Measurements from ENCODE around the gene TTBK2.

Gene TTBK2

GRCh38 chr15:42716125-42716524, 204.5 kb downstream of the TTBK2 start:
- TF ChIP-seq CTCF (IDR thresholded peaks at IDR 0.05) = no peak

GRCh38 chr15:42712584-42712983, 208.0 kb downstream of the TTBK2 start:
- no peak for TF ChIP-seq CTCF (IDR thresholded peaks at IDR 0.05)

GRCh38 chr15:42711746-42712145, 208.8 kb downstream of the TTBK2 start:
- no peak for TF ChIP-seq CTCF (IDR thresholded peaks at IDR 0.05)

GRCh38 chr15:42710662-42711061, 209.9 kb downstream of the TTBK2 start:
- no peak for TF ChIP-seq CTCF (IDR thresholded peaks at IDR 0.05)

- TF ChIP-seq CTCF (IDR thresholded peaks at IDR 0.05) = no peak
Measured at GRCh38 chr15:42707873-42708544, 212.6 kb downstream of the TTBK2 start.

- TF ChIP-seq CTCF (IDR thresholded peaks at IDR 0.05) = no peak
Measured at GRCh38 chr15:42707068-42707467, 213.5 kb downstream of the TTBK2 start.

GRCh38 chr15:42705336-42705735, 215.2 kb downstream of the TTBK2 start:
- TF ChIP-seq CTCF (IDR thresholded peaks at IDR 0.05) = no peak

GRCh38 chr15:42704492-42704926, 216.1 kb downstream of the TTBK2 start:
- peak; percentile 85 for TF ChIP-seq CTCF (IDR thresholded peaks at IDR 0.05)

Data from LNCAP (cell line).